ENCODE measurements around the gene OR4C5.
"Not testable (repeated sequence)": the region's sequence is repeated elsewhere in the genome, so short reads cannot be mapped to it uniquely, and the experiment has no call there.

Gene OR4C5

GRCh38 chr11:48366365-48366764 lies at the start of gene OR4C5:
Gene OR4C5, minus strand, starts transcription at chr11:48366465. Its CDS starts 0 bp downstream, at chr11:48366465.
- no peak for DNase-seq

GRCh38 chr11:48384670-48385069 lies 18.4 kb upstream of the OR4C5 start:
- no peak for DNase-seq

GRCh38 chr11:48384151-48384550 lies 17.9 kb upstream of the OR4C5 start:
- DNase-seq, result not testable (repeated sequence)

DNA sequence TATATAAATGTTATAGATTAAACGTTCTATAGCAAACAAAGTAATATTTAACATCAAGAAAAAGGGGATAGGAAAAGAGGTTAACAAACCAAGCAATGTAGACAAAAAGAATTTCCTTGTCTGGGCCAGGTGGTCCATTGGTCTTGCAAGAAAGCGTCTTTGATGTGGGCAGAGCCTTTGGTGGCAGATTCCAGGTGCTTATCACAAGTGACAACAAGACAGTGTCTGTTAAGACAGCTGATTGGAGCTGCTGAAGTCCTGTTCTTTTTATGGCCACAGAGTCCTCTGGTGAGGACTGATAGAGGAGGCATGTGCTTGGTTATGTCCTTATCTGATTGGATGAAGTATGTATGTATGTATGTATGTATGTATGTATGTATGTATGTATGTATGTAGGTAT lies 5.0 kb downstream of the OR4C5 start:
- not testable (repeated sequence) for DNase-seq

GRCh38 chr11:48354677-48355076 lies 11.6 kb downstream of the OR4C5 start:
- no peak for DNase-seq

GRCh38 chr11:48354013-48354412 lies 12.3 kb downstream of the OR4C5 start:
- DNase-seq, result no peak

- DNase-seq, result not testable (repeated sequence)
These were observed 20.0 kb downstream of the OR4C5 start for GRCh38 chr11:48346286-48346685.

GRCh38 chr11:48342505-48342904 lies 23.8 kb downstream of the OR4C5 start:
- DNase-seq, result not testable (repeated sequence)

DNA sequence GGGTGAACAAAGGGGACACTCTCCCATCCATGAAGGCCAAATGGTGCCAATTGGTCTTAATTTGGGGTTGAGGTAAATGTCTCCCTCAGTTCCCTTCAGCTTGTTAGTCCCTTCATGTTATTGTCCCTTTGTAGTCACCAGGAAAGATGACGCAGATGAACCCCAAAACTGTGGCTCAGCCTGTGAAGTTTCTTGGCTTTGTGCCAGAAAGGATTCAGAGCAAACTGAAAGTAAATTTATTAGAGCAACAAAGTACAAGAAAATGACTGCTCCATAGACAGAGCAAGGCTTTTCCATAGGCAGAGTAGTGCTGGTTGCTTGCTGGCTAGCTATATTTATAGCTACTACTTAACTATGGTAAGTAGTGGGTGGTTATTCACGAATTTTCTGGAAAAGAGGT lies 24.8 kb downstream of the OR4C5 start:
- DNase-seq, result no peak

DNA sequence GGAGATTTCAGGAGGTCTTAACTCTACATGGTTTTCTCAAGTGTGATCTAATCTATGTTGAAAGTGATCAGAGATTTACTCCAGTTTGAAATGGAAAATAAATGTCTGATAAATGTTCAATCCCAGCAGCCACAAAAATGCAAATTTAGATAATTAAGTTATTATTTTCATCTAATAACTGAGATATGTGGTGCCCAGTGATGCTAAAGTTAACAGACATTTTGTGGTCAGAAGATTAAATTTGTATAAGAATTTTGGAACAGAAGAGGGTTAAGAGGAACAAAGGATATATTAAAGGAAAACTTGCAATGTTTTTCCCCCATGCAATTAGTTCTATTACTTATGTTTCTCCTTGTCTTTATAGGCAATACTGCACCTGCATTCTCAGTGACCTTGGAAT lies 41.6 kb downstream of the OR4C5 start, which contains the start of gene OR4C3:
Gene OR4C3, plus strand, starts transcription at position 301 of the 400 bp plus-strand sequence. CDS start 102 bp downstream, outside the sequence.
- not testable (repeated sequence) for DNase-seq

GRCh38 chr11:48319813-48320212 lies 46.5 kb downstream of the OR4C5 start:
- not testable (repeated sequence) for DNase-seq

Measured in amygdala (tissue), 56 donors.